HG03045 (cell line): Measurements from ENCODE around the gene GRID2.
A peak's percentile ranks its signal among the peaks of the same experiment; 100 is the strongest.
"Not testable (repeated sequence)": the region's sequence is repeated elsewhere in the genome, so short reads cannot be mapped to it uniquely, and the experiment has no call there.

ENCODE experiments used
- ATAC-seq: cut with Tn5 transposase; IDR thresholded peaks from one replicate; pipeline ENCODE4 v1.9.1; 2021; ENCODE audit warnings: mild to moderate bottlenecking, moderate library complexity; ENCODE audit not compliant: unreplicated experiment

The GRID2 gene

DNA sequence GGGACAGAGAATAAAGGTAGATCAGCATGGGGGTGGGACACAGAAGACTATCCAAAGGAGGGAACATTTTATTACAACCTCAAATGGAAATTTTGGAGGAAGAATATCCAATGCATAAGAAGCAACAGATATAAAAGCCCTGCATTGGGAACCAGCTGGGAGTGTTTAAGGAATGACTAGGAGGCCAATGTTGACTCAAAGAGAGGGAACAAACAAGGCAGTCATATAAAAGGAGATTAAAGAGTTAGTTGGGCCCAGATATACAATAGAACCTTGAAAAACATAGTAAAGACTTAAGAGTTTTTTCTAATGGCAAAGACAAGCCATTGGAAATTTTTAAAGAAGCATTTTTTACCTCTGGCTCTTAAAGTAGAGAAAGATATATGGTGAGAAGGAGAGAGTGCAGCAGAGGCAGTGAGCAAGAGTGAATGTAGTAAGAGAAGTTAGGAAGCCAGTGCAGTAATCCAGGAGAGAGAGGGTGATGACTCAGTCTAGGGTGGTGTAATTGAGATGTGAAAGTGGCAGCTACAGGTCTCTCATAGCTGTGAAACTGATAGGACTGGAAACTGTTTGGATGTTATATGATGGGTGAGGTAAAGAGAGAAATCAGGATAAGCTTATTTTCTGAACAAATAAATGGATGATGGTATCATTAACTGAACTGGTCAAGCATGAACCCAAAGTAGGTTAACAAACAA is 1342.6 kb downstream of the GRID2 start:
- no peak for ATAC-seq

DNA sequence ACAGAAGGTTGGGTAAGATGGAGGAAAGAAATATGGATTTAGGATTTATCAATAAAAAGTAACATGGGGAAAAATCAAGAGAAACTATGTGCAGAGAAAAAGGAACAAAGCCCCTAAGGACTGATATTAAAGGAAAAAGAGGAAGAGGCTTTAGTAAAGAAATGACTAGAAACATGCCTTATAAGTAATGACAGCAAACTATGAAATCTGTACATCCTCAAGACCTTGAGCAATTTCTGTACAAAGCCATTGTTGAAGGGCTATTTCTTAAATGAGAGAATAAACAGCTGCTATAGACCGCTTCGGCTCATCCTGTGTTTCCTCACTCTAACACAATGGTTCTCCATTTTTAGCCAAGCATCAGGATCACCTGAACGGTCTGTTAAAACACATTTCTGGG is 1344.5 kb downstream of the GRID2 start:
- no peak for ATAC-seq

GRCh38 chr4:93649828-93650227 is 1346.1 kb downstream of the GRID2 start:
- ATAC-seq: no peak

DNA sequence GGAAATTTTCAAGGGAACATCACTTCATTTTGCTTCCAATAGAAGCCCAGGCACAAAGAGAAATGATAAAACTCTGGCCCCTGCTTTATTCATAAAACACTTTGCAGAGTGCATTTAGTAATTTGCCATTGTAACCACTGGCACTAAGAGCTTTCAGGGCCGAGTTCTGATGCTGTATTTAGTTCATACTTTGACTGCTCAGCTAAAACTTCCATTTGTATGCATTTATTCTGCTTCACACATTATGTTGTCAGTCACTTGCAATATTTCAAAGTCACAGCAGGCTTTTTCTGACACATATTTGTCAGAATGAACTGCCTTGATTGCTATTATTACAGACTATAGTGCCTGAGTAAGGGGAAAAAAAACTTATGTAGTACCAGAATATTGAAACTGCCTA is 1350.4 kb downstream of the GRID2 start:
- ATAC-seq: no peak

DNA sequence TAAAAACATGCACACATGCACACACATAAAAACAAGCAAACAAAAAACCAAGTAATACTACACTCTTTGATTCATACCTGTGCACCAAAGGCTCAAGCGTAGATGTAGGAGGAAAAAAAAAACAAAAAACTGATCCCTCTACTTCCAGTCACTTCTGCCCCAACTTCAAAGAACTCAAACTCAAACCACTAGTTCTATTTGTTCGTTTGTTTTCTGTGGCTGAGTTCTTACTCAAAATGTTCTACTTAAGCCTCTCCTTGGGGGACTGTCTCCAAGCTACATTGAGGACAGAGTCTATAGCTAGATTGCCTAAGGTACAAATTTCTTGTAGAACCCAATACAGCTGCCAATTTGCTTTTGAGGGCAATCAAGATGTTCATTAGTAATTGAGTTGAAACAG is 1353.8 kb downstream of the GRID2 start:
- ATAC-seq: no peak

DNA sequence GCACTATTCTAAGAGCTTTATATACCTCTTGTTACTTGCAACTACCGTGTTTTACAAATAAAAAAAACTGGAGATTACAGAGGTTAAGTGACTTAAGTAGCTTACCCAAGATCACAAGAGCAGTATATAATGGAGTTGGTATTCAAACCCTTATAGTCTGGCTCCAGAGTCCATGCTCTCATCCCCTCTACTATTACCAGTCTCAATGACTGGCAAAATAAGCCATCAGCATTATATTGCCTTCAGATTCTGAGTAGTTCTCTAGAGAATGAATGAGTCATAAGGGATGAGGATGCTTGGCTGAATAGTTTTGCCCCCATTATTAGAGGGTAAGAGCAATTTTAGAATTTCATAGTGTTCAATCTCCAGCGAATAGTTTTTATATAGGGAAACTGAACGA is 1354.7 kb downstream of the GRID2 start:
- ATAC-seq: no peak

- no peak for ATAC-seq
Measured at GRCh38 chr4:93659629-93660028, 1355.9 kb downstream of the GRID2 start.

DNA sequence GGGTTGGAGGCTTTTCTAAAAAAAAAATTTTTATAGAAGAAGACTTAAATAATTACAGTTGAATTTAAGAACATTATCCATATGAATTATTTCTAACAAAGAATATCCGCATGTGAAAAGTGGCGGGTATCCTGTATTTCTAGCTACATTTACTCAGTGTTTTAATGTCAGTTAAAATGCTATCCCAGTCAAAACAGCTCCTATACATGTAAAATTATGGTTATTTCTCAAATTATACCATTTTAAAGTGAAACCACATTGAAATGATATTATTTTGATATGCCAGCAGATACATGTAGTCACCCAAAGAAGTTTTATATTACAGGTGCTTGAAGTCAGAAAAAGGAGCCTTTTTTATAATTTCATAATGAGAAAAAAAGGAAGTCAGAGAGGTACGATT is 1356.3 kb downstream of the GRID2 start:
- ATAC-seq: no peak

DNA sequence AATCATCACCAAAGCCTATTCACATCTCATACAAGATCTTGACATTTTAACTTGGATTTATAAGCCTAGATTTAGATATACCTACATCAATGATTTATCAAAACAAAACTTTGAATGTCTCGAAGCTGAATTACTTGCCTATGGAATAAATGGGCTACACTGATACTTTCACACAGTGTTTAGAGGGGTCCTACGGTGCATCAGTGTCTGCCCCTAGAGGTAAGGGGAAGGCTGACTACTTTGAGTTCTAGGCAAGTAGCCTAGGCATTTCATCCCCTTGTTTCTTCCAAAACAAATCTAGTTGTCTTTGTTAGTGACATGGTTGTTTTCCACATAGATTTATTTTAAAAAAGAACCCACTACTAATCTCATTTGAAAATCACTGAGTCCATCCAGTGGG is 1366.7 kb downstream of the GRID2 start:
- no peak for ATAC-seq

DNA sequence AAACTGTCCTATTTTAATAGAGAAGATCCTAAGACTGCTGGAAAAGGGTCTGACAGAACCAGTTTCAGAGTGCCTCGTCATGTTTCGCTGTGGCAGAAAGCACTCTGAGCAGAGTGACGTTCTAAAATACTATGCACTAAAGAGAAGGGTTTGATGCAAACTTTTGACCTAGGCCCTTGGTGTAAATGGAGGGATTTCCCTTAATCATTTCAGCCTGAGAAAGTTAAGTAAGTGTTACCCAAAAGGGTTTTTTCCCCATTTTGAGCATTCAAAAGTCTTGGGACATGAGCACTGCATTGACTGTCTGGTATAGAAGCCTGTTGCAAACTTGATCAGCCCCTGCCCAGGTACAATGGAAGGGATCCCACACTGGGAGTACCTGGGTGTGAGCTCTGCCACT is 1367.3 kb downstream of the GRID2 start:
- ATAC-seq: no peak

DNA sequence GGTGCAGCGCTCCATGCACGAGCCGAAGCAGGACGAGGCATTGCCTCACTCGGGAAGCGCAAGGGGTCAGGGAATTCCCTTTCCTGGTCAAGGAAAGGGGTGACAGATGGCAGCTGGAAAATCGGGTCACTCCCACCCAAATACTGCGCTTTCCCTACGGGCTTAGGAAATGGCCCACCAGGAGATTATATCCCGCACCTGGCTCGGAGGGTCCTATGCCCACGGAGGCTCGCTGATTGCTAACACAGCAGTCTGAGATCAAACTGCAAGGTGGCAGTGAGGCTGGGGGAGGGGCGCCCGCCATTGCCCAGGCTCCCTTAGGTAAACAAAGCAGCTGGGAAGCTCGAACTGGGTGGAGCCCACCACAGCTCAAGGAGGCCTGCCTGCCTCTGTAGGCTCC is 1373.2 kb downstream of the GRID2 start:
- not testable (repeated sequence) for ATAC-seq

DNA sequence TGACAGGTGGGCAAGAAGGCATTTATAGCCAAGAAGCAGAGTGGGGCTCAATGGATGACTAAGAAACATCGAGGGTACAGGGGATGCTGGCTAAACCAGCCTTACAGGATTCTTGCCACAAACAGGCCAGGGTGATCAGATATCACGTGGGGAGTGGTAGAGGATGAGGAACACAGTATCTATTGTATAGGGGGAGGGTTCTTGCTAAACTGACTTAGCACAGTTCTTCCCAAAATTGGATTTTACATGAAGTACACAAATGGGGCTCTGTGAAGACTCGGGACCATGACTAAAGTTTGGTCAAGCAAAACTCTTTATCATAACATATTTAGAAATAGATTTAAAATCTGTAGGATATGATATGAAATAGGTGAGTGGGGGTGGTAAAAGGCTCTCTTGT is 1380.8 kb downstream of the GRID2 start:
- no peak for ATAC-seq

DNA sequence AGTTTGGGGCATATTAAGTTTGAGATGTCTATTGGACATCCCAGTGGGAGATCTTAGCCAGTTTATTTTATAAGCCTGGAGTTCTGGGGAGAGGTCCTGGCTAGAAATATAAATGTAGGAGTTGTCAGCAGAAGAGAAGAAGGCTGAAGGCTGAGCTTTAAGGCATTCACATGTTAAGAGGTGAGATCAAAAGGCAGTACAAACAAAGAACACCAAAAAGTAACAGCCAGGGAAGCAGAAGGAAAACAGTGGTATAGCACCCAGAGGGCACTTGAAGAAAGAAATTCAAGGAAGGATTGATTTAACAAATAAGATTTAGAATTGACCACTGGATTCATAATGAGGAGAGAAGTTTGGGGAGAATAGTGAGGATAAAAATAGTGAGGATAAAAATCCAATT is 1383.5 kb downstream of the GRID2 start:
- no peak for ATAC-seq

GRCh38 chr4:93688978-93689377 is 1385.2 kb downstream of the GRID2 start:
- no peak for ATAC-seq

DNA sequence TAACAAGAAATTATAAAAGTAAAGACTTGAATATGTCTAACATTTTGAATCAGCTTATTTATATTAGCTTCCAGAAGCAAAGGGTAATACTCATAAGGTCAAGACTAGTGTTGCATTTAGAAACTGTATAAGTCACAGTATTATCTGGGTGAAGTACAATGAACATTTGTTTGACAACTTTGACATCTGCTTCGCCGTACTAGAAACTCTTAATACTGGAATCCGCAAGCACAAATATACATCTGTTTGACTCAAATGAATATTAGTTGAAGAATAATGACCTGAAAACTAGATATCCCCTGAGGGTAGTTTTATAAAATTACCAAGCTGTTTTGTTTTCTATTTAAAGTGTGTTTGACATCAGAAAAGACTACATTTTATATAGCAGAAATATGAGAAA is 1389.4 kb downstream of the GRID2 start:
- ATAC-seq: no peak

DNA sequence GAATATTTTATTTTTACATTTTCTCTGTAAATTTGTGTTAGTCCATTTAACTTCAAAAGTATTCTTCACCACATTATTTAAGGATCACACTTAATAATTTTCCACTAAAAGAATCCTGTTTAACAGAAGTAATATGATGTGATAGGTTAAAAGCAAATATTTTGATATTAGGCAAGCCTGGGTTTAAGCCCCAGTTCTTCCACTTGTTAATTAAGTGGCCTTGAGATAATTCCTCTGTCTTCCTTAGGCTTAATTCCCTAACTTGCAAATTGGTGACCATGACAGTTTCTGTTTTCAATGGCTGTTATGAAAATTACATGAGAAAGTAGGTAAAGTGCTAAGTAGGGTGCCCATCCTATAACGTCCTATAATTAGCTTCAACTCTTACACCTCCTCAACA is 1394.9 kb downstream of the GRID2 start:
- ATAC-seq: no peak

DNA sequence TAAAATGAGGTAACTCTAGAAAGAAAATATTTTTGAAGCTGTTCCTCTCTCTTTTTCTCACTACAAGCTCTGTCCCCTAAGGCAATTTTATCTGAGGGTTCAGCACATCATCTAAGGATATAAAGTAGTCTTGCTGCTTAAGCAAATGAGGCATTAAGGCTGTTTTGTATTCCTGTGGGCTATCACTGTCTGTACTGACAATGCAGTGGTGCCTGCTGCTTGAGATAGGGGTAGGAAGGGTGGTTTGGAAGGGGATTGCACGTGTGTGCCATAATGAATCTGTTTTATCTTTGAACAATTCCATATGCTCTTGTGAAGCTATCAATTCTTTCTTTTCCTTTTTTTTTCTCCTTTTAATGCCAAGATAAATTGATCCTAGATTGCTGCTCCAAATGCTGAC is 1396.8 kb downstream of the GRID2 start:
- no peak for ATAC-seq

DNA sequence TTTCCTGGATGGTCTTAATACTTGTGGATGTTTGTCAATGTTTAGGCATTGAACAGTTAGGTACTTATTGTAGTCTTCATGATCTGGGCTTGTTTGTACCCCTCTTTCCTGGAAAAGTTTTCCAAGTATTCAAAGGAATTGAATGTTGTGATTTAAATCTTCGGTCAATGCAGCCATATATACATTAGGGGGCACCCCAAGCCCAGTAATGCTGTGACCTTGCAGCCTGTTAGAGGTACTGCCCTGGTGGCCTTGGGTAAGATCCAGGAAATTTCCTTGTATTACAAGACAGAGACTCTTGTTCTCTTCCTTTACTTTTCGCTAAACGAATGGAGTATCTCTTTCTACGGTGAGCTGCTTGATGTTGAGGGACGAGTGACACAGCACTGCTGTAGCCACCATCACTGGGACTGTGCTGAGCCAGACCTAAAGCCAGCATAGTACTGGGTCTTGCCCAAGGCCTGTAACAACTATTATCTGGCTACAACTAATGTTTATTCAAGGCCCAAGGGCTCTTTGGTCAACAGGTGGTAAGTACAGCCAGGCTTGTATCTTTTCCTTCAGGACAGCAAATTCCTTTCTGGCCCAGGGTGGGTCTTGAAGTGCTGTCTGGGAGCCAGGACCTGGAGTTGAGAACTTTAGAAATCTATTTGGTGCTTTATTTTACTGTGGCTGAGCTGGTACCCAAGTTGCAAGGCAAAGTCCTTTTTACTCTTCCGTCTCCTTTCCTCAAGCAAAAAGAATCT is 1406.5 kb downstream of the GRID2 start:
- peak; percentile 83 for ATAC-seq

GRCh38 chr4:93710847-93711430 is 1407.2 kb downstream of the GRID2 start:
- no peak for ATAC-seq

- no peak for ATAC-seq
Measured at GRCh38 chr4:93718233-93718632, 1414.5 kb downstream of the GRID2 start.

- ATAC-seq: no peak
Measured at GRCh38 chr4:93719552-93719951, 1415.8 kb downstream of the GRID2 start.

- no peak for ATAC-seq
Measured at GRCh38 chr4:93722446-93722845, 1418.7 kb downstream of the GRID2 start.
